ENCODE measurements around the gene CFTR. TPM values are rescaled to one million over a fixed set of nuclear protein-coding genes. Genes with fewer than 3 reads are reported as not detected.

CFTR gene
- total RNA-seq, 1 experiment from 2014 or later = 130 TPM

GRCh38 chr7:117685795-117686194 is 206.0 kb downstream of the CFTR start:
- Mint-ChIP-seq H3K27me3 (ENCODE audit: insufficient read depth, unreplicated experiment) (no peaks in the 10 kb centered on the region), H3K9me3 (ENCODE audit: unreplicated experiment) (no peaks in the 10 kb centered on the region), H3K4me3 (ENCODE audit: unreplicated experiment) (peak overlapping the region; percentile 10), H3K27ac (ENCODE audit: unreplicated experiment) (peak overlapping the region; percentile 83), H3K4me1 (ENCODE audit: low read depth, unreplicated experiment) (peaks cover 39% of the 10 kb centered on the region), H3K36me3 (ENCODE audit: insufficient read depth, unreplicated experiment) (peaks cover 19% of the 10 kb centered on the region)
- Histone ChIP-seq H3K4me3 (ENCODE audit: low read depth, low read length) (no peak overlapping the region), H3K4me1 (peaks cover 83% of the 10 kb centered on the region), H3K9me3 (no peaks in the 10 kb centered on the region), H3K36me3 (ENCODE audit: control insufficient read depth, insufficient read depth, low read length) (peaks cover 1% of the 10 kb centered on the region; the same call in 1 of the 2 replicates), H3K27me3 (replicated peaks; ENCODE audit: control insufficient read depth, insufficient read depth, low read length) (no peaks in the 10 kb centered on the region)
- CTCF ChIA-PET = no interaction called here
- TF ChIP-seq CTCF (IDR thresholded peaks at IDR 0.05; ENCODE audit: insufficient read depth in 1 of 2, low read depth in 1 of 2, low read length in 1 of 2, severe bottlenecking in 1 of 2, unreplicated experiment in 1 of 2) = no peak
- POLR2A ChIA-PET = interaction anchor here (0.6 kb wide), 2 partner anchors 11 to 24 kb away, joined by 4 to 6 read pairs; no protein-coding TSS in a partner anchor
- intact Hi-C loops (cut with micrococcal nuclease; ENCODE audit: unreplicated experiment) = no loop called here
- BruUV-seq (replicated peaks) = no TSS peak
- peak; percentile 43 to 48 for DNase-seq

GRCh38 chr7:117686311-117686935 is 206.6 kb downstream of the CFTR start:
- Histone ChIP-seq H3K4me1 (peaks cover 89% of the 10 kb centered on the region), H3K9me3 (no peaks in the 10 kb centered on the region), H3K4me3 (ENCODE audit: low read depth, low read length) (no peak overlapping the region), H3K27me3 (replicated peaks; ENCODE audit: control insufficient read depth, insufficient read depth, low read length) (no peaks in the 10 kb centered on the region), H3K36me3 (ENCODE audit: control insufficient read depth, insufficient read depth, low read length) (peaks cover 1% of the 10 kb centered on the region; the same call in 1 of the 2 replicates)
- no peak for TF ChIP-seq CTCF (IDR thresholded peaks at IDR 0.05; ENCODE audit: insufficient read depth in 1 of 2, low read depth in 1 of 2, low read length in 1 of 2, severe bottlenecking in 1 of 2, unreplicated experiment in 1 of 2)
- no peak for DNase-seq
- POLR2A ChIA-PET = interaction anchor here (0.6 kb wide), 1 partner anchor 25 kb away, joined by 6 read pairs; no protein-coding TSS in a partner anchor
- Mint-ChIP-seq H3K4me3 (ENCODE audit: unreplicated experiment) (no peak overlapping the region), H3K27me3 (ENCODE audit: insufficient read depth, unreplicated experiment) (no peaks in the 10 kb centered on the region), H3K9me3 (ENCODE audit: unreplicated experiment) (no peaks in the 10 kb centered on the region), H3K27ac (ENCODE audit: unreplicated experiment) (peak overlapping the region; percentile 79), H3K36me3 (ENCODE audit: insufficient read depth, unreplicated experiment) (peaks cover 19% of the 10 kb centered on the region), H3K4me1 (ENCODE audit: low read depth, unreplicated experiment) (peaks cover 39% of the 10 kb centered on the region)
- CTCF ChIA-PET = no interaction called here
- intact Hi-C loops (cut with micrococcal nuclease; ENCODE audit: unreplicated experiment) = no loop called here
- TSS peak; percentile 31 for BruUV-seq (replicated peaks)

- no peak for TF ChIP-seq CTCF (IDR thresholded peaks at IDR 0.05; ENCODE audit: insufficient read depth in 1 of 2, low read depth in 1 of 2, low read length in 1 of 2, severe bottlenecking in 1 of 2, unreplicated experiment in 1 of 2)
- H3K4me1 Mint-ChIP-seq (ENCODE audit: low read depth, unreplicated experiment) = peaks cover 44% of the 10 kb centered on the region
- H3K36me3 Mint-ChIP-seq (ENCODE audit: insufficient read depth, unreplicated experiment) = peaks cover 19% of the 10 kb centered on the region
- peak overlapping the region; percentile 91 for H3K27ac Mint-ChIP-seq (ENCODE audit: unreplicated experiment)
- H3K4me1 ChIP-seq = peaks cover 78% of the 10 kb centered on the region
- CTCF ChIA-PET = interaction anchor here (0.6 to 0.7 kb wide), 2 partner anchors 229 to 288 kb away, joined by 3 to 5 read pairs; no protein-coding TSS in a partner anchor
- H3K9me3 Mint-ChIP-seq (ENCODE audit: unreplicated experiment) = no peaks in the 10 kb centered on the region
- peak in 1 of 2 experiments; percentile 29 for DNase-seq
- no peak overlapping the region for H3K4me3 ChIP-seq (ENCODE audit: low read depth, low read length)
- H3K27me3 ChIP-seq (replicated peaks; ENCODE audit: control insufficient read depth, insufficient read depth, low read length) = no peaks in the 10 kb centered on the region
- H3K9me3 ChIP-seq = no peaks in the 10 kb centered on the region
- peaks cover 1% of the 10 kb centered on the region; the same call in 1 of the 2 replicates for H3K36me3 ChIP-seq (ENCODE audit: control insufficient read depth, insufficient read depth, low read length)
- H3K4me3 Mint-ChIP-seq (ENCODE audit: unreplicated experiment) = no peak overlapping the region
- intact Hi-C loops (cut with micrococcal nuclease; ENCODE audit: unreplicated experiment) = no loop called here
- BruUV-seq (replicated peaks) = no TSS peak
- no peaks in the 10 kb centered on the region for H3K27me3 Mint-ChIP-seq (ENCODE audit: insufficient read depth, unreplicated experiment)
- POLR2A ChIA-PET = interaction anchor here (1.8 kb wide), 1 partner anchor 15 kb away, joined by 4 read pairs; no protein-coding TSS in a partner anchor
Observed at GRCh38 chr7:117688126-117688525, 208.3 kb downstream of the CFTR start.
